Cardiac muscle cell (in vitro differentiated cells and primary cell): ENCODE data around the gene EPSTI1. TPM values are rescaled to one million over a fixed set of nuclear protein-coding genes. Genes with fewer than 3 reads are reported as not detected.

ENCODE experiments used
- DNase-seq, 2 donors: peaks; one replicate each; pipeline versions ENCODE4 v3.0.0 to v3.0.0-alpha.2; 2010 to 2017; ENCODE audit warnings: low read depth in 1 of 2, low spot score in 1 of 2
- H3K27ac ChIP-seq: fragments of 200-600 bp; sonication (generic); 2 replicates; pipeline ENCODE4 v1.5.1; 2016
- H3K27me3 ChIP-seq: fragments of 200-600 bp; sonication (generic); 2 replicates; pipeline ENCODE4 v1.6.0; 2016; ENCODE audit warnings: control low read depth
- H3K36me3 ChIP-seq: fragments of 200-600 bp; sonication (generic); 2 replicates; pipeline ENCODE4 v1.5.1; 2016; ENCODE audit warnings: control low read depth
- H3K4me1 ChIP-seq: fragments of 200-600 bp; sonication (generic); 2 replicates; pipeline ENCODE4 v1.8.1; 2017; ENCODE audit warnings: low read depth, mild to moderate bottlenecking, mixed run types
- H3K4me3 ChIP-seq: fragments of 200-600 bp; sonication (generic); 2 replicates; pipeline ENCODE4 v1.5.1; 2016; ENCODE audit warnings: mild to moderate bottlenecking
- H3K9me3 ChIP-seq: fragments of 200-600 bp; sonication (generic); 2 replicates; pipeline ENCODE4 v1.5.1; 2017; ENCODE audit warnings: low read depth, mild to moderate bottlenecking, control low read depth
- CTCF ChIP-seq: IDR thresholded peaks from 2 replicates; pipeline ENCODE4 v1.5.1; 2012; ENCODE audit warnings: low read depth, mild to moderate bottlenecking, low read length
- polyA plus RNA-seq: library from polyadenylated mRNA; unstranded; fragments of >200 nt; fragmentation: Nextera tagmentation; extraction: Ambion mirVana; gene quantifications from 2 replicates; pipeline ENCODE4 v1.2.1, GENCODE V29; 2016
- total RNA-seq: library from RNA; depleted of rRNA; stranded (reverse); fragments of >200 nt; gene quantifications from 2 replicates; pipeline ENCODE4 v1.2.3, GENCODE V29; 2016

Gene EPSTI1
- total and polyA plus RNA-seq, 2 experiments from 2014 or later: 11.8 to 11.9 TPM

- Histone ChIP-seq H3K9me3 (no peaks in the 10 kb centered on the region), H3K27ac (no peak overlapping the region), H3K36me3 (no peaks in the 10 kb centered on the region), H3K4me3 (no peak overlapping the region), H3K27me3 (no peaks in the 10 kb centered on the region), H3K4me1 (no peaks in the 10 kb centered on the region)
- peak; percentile 57 for TF ChIP-seq CTCF
- peak; percentile 40 to 81 for DNase-seq
Observed at GRCh38 chr13:42836930-42837690, 154.9 kb downstream of the EPSTI1 start.

Other genes starting within 250 kb of the EPSTI1 start
- gene FAM216B, start 210.7 kb downstream of the EPSTI1 start, total RNA-seq: not detected in 2 replicates
- gene FAM216B, start 210.7 kb downstream of the EPSTI1 start, polyA plus RNA-seq: not detected in 2 replicates
- gene DNAJC15, start 31.3 kb upstream of the EPSTI1 start, total RNA-seq: 0.88 and 1.0 TPM in 2 replicates
- gene DNAJC15, start 31.3 kb upstream of the EPSTI1 start, polyA plus RNA-seq: 3.9 and 5.2 TPM in 2 replicates